SKM-1 (cell line): Measurements from ENCODE around the gene AMBP.
"Not testable (repeated sequence)": the region's sequence is repeated elsewhere in the genome, so short reads cannot be mapped to it uniquely, and the experiment has no call there.

Source experiments
- DNase-seq: peaks from one replicate; lab custom pipeline; 2025; ENCODE audit not compliant: unreplicated experiment; lab: John Stamatoyannopoulos, UW

AMBP gene

GRCh38 chr9:114092336-114092735, 14.2 kb upstream of the AMBP start:
- DNase-seq, result no peak

- no peak for DNase-seq
Measured at GRCh38 chr9:114091711-114092110, 13.6 kb upstream of the AMBP start.

- no peak for DNase-seq
Measured at GRCh38 chr9:114090798-114091197, 12.7 kb upstream of the AMBP start.

- no peak for DNase-seq
Measured at GRCh38 chr9:114089206-114089840, 11.2 kb upstream of the AMBP start.

GRCh38 chr9:114088571-114089170, 10.6 kb upstream of the AMBP start:
- DNase-seq, result no peak

DNA sequence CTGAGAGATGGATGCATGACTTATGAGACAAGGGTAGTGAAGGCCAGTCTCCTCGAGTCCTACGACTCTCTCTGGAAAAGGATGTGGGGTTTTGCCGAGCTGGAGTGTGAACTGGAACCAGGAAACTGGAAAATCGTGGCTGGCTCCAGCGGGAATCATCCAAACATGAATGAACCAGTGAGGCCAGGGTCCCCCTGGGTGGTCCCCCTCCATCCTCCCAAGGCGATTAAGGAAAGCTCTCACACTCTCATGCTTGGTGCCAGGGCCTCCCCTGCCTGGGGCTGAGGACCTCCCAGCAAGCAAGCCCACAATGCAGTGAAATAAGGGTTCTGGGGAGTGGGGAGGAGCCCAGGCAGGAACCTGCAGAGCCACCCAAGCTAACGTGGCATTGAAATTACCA, 9.6 kb upstream of the AMBP start:
- no peak for DNase-seq

- DNase-seq, result no peak
Measured at GRCh38 chr9:114086607-114087006, 8.5 kb upstream of the AMBP start.

DNA sequence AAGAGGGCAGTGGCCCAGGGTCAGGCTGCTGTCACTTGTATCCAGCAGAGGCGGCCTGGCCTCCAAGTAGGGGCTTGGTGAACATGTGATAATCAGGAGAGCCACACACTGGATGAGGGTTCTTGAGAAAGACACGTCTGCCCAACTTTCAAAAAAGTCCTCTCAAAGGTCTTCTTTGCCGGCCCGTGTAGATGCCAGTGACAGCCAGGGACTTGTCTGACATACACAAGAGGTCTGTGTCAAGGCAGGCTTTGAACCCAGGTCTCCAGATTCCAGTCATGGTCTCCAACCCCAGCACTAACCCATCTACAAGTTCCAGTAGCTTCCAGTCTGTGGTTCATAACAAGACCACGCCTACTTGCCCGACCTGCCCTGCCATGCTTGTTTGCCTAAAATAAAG, 7.9 kb upstream of the AMBP start:
- no peak for DNase-seq

DNA sequence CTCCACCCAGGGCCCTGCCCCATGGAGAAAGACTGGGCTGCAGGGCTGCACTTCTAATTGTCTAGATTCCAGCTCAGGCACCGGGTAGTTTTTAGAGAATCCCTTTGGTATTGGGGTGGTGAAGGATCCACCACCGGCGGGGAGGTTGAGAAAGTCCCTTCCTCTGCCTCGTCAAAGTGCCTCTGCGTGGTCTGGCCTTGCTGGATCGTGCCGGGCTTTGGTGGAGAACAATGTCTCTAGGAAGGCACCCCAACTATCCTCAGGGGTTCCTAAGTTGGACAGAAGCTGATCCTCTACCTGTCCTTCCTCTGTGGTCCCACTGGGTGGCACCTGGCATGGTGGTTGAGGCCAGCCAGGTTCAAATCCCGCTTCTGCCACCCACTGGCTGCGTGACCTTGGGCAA, 7.3 kb upstream of the AMBP start:
- DNase-seq, result no peak

GRCh38 chr9:114084282-114085073, 6.4 kb upstream of the AMBP start:
- DNase-seq, result no peak

DNA sequence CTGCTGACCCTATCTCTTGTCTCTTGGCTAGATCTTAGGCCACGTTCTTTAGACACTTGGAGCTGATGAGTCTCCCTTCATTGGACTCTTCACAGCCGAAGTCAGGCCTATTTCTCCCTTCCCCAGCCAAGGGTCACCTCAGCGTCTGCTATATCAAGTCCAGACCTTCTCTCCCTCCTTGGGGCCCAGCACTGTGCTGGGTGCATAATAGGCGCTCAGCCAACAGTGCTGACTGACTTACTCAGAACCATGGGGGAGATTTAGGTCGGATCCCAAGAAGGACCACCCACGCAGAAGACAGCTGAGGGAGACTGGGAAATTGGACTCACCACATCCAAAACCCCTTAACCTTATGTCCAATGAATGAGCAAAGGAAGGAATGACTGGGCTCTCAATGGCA, 5.6 kb upstream of the AMBP start:
- DNase-seq, result no peak

DNA sequence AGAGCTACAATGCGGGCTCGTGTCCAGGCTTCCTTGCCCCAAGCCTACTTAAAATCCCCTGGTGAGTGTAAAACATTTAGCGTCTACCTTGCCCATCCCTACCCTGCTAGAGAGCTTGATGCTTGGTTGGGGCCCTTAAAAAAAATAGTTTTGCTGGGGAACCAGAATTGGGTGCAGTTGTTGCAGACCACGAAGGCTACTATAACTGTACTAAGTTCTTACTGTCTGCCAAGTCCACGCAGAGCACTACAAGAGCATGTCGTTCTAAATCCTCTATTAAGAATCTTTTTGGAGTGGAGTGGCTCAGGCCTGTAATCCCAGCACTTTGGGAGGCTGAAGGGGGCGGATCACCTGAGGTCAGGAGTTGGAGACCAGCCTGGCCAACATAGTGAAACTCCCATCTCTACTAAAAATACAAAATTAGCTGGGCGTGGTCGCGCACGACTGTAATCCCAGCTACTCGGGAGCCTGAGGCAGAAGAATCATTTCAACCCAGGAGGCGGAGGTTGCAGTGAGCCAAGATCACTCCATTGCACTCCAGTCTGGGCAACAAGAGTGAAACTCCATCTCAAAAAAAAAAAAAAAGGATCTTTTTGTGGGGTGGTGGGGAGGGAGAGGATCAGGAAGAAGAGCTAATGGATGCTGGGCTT, 4.8 kb upstream of the AMBP start:
- DNase-seq, result not testable (repeated sequence)

- DNase-seq, result peak; percentile 2
Measured at GRCh38 chr9:114082017-114082762, 4.1 kb upstream of the AMBP start.

DNA sequence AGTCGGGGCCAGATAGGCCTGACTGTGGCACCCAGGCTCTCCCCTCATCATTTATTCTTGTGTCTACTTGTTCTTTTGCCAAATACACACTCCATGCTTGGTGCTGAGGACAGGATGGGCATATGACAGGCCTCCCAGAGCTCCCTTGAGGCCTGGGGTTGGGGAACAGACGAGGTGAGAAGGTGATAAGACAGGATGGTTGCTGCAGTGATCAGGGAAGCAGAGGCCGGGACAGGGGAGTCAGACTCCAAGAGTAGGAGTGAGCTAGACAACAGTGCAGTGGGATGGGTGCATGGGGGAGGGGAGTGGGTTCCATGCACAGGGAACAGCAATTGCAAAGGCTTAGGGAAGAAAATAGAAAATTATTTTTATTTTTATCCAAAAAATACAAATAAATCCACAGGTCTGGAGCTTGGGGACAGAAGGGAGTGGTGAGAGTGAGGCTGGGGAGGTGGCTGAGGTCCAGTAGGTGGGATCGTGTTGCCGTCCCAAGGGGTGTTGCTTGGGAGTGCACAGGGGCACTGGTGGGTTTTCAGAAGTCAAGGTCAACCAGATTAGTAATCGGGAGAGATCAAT, 3.4 kb upstream of the AMBP start:
- no peak for DNase-seq

DNA sequence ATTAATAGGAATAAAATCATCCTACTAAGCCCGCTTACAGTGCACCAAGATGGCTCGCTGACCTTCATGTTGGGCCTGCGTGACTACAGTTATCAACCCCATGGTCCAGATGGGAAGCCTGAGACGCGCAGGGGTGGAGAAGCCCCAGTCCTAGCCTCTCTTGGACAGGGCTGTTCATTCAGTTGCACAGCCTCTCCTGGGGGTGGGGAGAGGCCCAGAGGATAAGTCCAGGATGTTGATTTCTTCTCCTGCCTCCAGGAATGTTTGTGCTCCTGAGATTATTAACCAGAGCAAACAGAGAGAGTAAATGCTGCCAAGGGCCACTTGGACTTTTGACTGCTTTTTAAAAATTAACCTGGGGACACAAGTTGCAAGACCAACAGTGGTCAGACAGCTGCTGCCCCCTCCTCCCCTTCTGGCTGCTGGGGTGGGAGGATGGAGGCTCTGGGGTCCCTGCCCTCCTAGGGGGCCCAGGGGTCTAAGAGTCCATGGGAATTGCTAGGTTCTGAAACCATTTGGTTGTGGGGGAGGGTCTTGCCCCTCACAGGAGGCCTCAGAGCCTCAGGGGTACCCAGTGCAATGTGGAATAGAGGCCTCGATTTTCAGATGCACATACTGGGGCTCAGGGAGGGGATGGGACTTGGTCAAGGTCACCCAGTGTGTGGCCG, 2.8 kb upstream of the AMBP start:
- no peak for DNase-seq

DNA sequence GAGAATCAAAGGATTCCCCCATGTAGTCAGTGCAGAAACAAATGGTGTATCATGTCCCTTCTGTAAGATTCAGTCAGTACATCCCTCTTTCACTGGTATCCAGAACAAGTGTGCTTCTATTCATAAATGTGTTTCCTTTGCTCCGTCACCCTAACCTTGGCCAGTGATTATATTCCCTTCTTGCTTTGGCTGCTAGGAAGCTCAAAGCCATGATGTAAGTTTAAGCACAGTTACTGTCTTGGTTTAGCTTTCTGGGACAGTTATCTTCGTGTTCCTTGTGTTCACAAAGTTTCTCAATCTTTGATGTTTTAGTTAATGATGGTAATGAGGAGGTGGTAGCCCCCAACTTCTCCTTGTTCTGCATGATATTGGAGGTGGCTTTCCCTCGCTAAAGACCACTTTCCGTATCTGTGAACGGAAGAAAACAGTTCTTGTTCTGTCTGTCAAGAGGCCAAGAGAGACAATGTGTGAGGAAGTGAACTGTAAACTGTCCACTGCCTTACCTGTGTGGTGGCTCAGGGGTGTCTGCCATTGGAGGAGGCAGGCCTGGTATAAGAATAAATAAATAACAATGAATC, 2.2 kb upstream of the AMBP start:
- DNase-seq, result no peak

DNA sequence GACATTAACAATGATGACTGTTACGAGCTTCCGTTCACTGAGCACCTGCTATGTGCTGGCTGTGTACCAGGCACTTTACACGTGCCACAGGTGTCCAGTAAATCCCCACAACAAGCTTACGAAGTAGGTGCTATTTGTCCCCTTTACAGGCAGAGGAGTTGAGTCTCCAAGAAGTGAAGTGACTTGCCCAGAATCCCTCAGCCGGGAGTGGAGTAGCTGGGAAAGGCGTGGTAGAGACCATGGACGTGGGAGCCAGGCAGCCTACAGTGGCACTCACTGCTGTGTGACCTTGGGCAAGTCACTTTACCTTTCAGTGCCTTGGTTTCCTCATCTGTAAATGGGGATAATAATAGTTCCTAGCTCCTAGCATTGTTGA, 669 bp upstream of the AMBP start:
- no peak for DNase-seq

GRCh38 chr9:114077162-114077837, 800 bp downstream of the AMBP start:
- no peak for DNase-seq
